ENCODE results near the gene INF2. TPM values are rescaled to one million over a fixed set of nuclear protein-coding genes. Genes with fewer than 3 reads are reported as not detected.

The INF2 gene
- total RNA-seq, 2 donors from 2014 or later, result 21.9 to 43.5 TPM

- Histone ChIP-seq H3K9me3 (no peaks in the 10 kb centered on the region), H3K27me3 (no peaks in the 10 kb centered on the region), H3K27ac (no peak overlapping the region), H3K4me1 (peaks cover 0 to 40% of the 10 kb centered on the region in 2 donors), H3K36me3 (peaks cover 24% of the 10 kb centered on the region), H3K4me3 (no peak overlapping the region)
- no peak for DNase-seq (ENCODE audit: low spot score)
- TF ChIP-seq CTCF (IDR thresholded peaks at IDR 0.05), result no peak
Observed at GRCh38 chr14:104703269-104703668, 13.9 kb downstream of the INF2 start.

- Histone ChIP-seq H3K36me3 (peaks cover 24% of the 10 kb centered on the region), H3K4me1 (peaks cover 0 to 40% of the 10 kb centered on the region in 2 donors), H3K27me3 (no peaks in the 10 kb centered on the region), H3K4me3 (no peak overlapping the region), H3K9me3 (no peaks in the 10 kb centered on the region), H3K27ac (no peak overlapping the region)
- TF ChIP-seq CTCF (IDR thresholded peaks at IDR 0.05), result no peak
- DNase-seq (ENCODE audit: low spot score), result no peak
Observed at GRCh38 chr14:104704252-104704651, 14.8 kb downstream of the INF2 start.

GRCh38 chr14:104705340-104706047 lies 16.1 kb downstream of the INF2 start:
- TF ChIP-seq CTCF (IDR thresholded peaks at IDR 0.05), result no peak
- H3K36me3 ChIP-seq, result peaks cover 26% of the 10 kb centered on the region
- H3K4me3 ChIP-seq, result no peak overlapping the region
- H3K27me3 ChIP-seq, result no peaks in the 10 kb centered on the region
- DNase-seq (ENCODE audit: low spot score), result no peak
- peaks cover 0 to 37% of the 10 kb centered on the region in 2 donors for H3K4me1 ChIP-seq
- no peaks in the 10 kb centered on the region for H3K9me3 ChIP-seq
- no peak overlapping the region for H3K27ac ChIP-seq

- TF ChIP-seq CTCF (IDR thresholded peaks at IDR 0.05), result no peak
- no peaks in the 10 kb centered on the region for H3K9me3 ChIP-seq
- no peak for DNase-seq (ENCODE audit: low spot score)
- no peak overlapping the region for H3K27ac ChIP-seq
- peaks cover 41% of the 10 kb centered on the region for H3K36me3 ChIP-seq
- peaks cover 0 to 26% of the 10 kb centered on the region in 2 donors for H3K4me1 ChIP-seq
- no peaks in the 10 kb centered on the region for H3K27me3 ChIP-seq
- no peak overlapping the region for H3K4me3 ChIP-seq
Observed at GRCh38 chr14:104706733-104707607, 17.6 kb downstream of the INF2 start.

GRCh38 chr14:104707608-104708595 lies 18.5 kb downstream of the INF2 start:
- Histone ChIP-seq H3K4me1 (peaks cover 0 to 26% of the 10 kb centered on the region in 2 donors), H3K27me3 (no peaks in the 10 kb centered on the region), H3K4me3 (no peak overlapping the region), H3K36me3 (peaks cover 42% of the 10 kb centered on the region), H3K9me3 (no peaks in the 10 kb centered on the region), H3K27ac (no peak overlapping the region)
- no peak for TF ChIP-seq CTCF (IDR thresholded peaks at IDR 0.05)
- no peak for DNase-seq (ENCODE audit: low spot score)
